ENCODE results near the gene SLC6A3.

Gene SLC6A3

GRCh38 chr5:1387059-1387755, 58.0 kb downstream of the SLC6A3 start:
- TF ChIP-seq POLR2A (IDR thresholded peaks at IDR 0.05; ENCODE audit: low read depth, low read length): no peak
- FAIRE-seq (no peak), DNase-seq (ENCODE audit: insufficient read length, low spot score) (no peak)

GRCh38 chr5:1386274-1386717, 58.9 kb downstream of the SLC6A3 start:
- no peak for FAIRE-seq
- DNase-seq (ENCODE audit: insufficient read length, low spot score): peak; percentile 72
- no peak for TF ChIP-seq POLR2A (IDR thresholded peaks at IDR 0.05; ENCODE audit: low read depth, low read length)

DNA sequence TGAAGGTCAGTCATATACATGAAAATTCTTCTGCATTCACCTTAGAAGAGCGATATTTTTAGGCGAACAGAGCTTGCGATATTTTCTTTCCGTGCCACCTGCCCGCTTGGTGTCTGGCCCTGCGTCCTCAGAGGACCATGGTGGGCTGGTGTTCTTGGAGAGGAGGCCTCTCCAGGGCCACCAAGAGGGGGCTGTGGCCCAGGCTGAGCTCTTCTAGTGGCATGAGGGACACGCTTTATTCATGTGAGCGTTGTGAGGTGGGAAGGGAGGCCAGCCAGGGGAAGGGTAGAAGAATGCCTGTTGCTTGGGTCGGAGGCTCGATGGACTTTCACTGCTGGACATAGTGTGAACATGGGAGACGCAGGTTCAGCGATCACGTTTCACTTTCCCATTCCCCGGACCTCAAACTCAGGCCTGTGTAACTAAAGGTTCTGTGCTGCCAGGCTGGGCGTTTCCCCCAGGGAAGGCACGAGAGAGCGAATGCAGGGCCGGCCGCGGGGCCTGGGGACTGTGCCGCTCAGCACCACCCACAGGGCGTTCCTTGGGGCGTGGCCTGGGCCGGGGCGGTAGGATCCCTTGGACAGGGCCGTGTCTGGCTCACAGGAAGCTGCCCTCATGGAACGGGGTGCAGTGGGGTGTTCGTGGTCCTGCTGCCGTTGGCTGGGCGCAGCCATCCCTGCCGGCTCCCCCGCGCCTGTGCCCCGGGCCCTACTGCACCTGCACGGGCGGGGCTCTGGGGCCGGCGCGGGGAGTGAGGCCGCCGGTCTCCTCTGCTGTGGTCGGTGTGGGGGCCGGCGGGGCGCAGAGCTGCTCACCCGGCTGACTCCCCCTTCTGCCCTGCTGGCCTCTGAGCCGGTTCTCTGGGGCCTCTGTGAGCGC, 59.6 kb downstream of the SLC6A3 start:
- TF ChIP-seq POLR2A (IDR thresholded peaks at IDR 0.05; ENCODE audit: low read depth, low read length): peak; percentile 31; the same call in 1 of the 2 replicates
- DNase-seq (ENCODE audit: insufficient read length, low spot score): peak; percentile 97
- no peak for FAIRE-seq

DNA sequence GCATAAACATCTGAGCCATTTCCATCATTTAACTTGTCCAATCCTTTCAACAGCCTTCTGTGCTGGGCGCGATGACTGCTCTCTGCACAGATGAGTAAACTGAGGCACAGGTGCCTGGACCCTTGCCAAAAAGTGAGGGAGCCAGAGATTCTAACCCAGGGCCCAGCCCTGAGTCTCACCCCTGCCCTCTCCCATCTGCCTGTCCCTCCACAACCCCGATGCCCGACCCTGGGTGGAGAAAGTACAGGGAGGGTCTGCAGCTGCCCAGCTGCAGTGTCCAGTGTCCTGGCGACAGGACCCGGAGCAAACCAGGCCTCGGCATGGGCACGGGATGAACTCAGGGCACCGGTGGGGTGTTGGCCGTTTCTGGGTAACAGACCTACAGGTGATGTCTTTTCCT, 60.7 kb downstream of the SLC6A3 start:
- DNase-seq (ENCODE audit: insufficient read length, low spot score) (no peak), FAIRE-seq (no peak)
- no peak for TF ChIP-seq POLR2A (IDR thresholded peaks at IDR 0.05; ENCODE audit: low read depth, low read length)

GRCh38 chr5:1383886-1384401, 61.3 kb downstream of the SLC6A3 start:
- no peak for FAIRE-seq
- no peak for DNase-seq (ENCODE audit: insufficient read length, low spot score)
- no peak for TF ChIP-seq POLR2A (IDR thresholded peaks at IDR 0.05; ENCODE audit: low read depth, low read length)

- no peak for FAIRE-seq
- no peak for DNase-seq (ENCODE audit: insufficient read length, low spot score)
- no peak for TF ChIP-seq POLR2A (IDR thresholded peaks at IDR 0.05; ENCODE audit: low read depth, low read length)
Observed at GRCh38 chr5:1383344-1383743, 61.9 kb downstream of the SLC6A3 start.

GRCh38 chr5:1382248-1382700, 63.0 kb downstream of the SLC6A3 start:
- DNase-seq (ENCODE audit: insufficient read length, low spot score): no peak
- no peak for TF ChIP-seq POLR2A (IDR thresholded peaks at IDR 0.05; ENCODE audit: low read depth, low read length)
- FAIRE-seq: no peak

DNA sequence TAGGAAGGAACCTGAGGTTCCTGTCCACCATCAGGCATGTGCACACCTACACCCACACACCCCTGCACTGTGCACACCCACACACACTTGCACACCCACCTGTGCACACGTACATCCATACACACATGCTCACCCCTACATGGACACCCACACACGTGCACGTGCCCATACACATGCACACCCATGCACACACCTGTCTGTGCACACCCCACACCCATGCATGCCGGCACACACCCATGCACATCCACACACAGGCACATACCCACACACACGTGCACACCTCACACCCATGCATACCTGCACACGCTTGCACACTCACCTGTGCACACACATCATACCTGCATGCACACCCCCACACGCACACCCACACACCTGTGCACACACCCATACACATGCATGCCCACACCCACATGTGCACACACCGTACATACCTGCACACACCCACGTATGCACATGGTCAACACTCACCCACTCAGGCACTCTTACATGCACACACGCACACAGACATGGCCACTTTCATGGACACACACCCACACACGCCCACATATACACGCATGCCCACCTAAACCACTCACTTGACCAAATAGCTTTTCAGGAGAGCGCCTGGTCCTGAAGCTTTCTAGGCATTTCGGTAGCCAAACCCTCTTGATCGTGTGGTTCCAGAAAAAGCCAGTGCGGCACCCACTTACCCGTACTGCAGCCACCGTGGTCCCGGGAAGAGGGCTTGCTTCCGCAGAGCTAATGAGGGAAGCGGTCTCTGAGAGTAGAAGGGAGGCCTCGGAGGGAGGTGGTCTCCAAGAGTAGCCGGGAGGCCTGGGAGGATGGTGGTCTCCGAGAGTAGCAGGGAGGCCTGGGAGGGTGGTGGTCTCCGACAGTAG, 63.6 kb downstream of the SLC6A3 start:
- no peak for FAIRE-seq
- DNase-seq (ENCODE audit: insufficient read length, low spot score): no peak
- no peak for TF ChIP-seq POLR2A (IDR thresholded peaks at IDR 0.05; ENCODE audit: low read depth, low read length)

DNA sequence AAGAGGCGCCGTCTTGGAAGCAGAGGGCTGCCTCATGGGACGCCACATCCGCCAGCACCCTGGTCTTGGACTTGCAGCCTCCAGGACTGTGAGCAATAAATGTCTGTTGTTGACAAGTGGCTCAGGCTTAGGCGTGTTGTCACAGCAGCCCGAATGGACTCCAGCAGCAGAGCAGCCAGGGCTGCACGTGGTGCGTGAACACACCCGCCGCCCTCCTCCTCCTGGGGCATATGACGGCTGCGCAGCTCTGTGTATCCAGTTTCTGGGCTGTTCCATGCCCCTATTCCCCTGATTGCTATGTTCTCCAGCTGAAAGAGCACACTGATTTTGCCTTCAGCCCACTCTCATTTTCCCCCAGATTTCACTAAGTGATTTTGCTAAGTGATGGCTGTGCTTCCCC, 64.3 kb downstream of the SLC6A3 start:
- no peak for FAIRE-seq
- TF ChIP-seq POLR2A (IDR thresholded peaks at IDR 0.05; ENCODE audit: low read depth, low read length): no peak
- DNase-seq (ENCODE audit: insufficient read length, low spot score): no peak

DNA sequence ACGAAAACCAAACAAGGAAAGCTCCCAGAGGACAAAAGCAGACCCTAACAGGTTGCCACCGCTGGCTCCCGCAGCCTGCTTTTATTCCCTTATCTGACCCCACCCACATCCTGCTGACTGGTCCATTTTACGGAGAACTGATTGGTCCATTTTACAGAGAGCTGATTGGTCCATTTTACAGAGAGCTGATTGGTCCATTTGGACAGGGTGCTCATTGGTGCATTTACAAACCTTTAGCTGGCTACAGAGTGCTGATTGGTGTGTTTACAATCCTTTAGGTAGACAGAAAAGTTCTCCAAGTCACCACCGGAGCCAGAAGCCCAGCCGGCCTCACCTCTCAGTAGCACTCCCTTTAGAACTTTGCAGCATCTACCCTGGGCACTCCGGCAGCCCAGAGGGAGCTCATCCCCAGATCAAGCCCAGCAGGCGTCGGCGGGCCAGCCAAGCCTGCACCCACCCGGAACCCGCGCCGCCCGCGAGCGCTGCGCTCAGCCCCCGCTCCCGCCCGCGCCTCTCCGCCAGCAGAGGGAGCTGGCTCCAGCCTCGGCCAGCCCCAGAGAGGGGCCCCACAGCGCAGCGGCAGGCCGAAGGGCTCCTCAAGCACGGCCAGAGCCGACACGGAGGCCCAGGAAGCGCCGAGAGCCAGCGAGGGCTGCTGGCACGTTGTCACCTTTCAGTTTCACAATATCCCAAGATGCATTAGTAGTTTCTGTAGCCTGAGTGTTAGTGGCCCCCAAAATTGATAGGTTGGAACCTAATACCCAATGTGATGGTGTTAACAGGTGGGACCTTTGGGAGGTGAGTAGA, 65.0 kb downstream of the SLC6A3 start:
- TF ChIP-seq POLR2A (IDR thresholded peaks at IDR 0.05; ENCODE audit: low read depth, low read length): no peak
- no peak for DNase-seq (ENCODE audit: insufficient read length, low spot score)
- FAIRE-seq: no peak

DNA sequence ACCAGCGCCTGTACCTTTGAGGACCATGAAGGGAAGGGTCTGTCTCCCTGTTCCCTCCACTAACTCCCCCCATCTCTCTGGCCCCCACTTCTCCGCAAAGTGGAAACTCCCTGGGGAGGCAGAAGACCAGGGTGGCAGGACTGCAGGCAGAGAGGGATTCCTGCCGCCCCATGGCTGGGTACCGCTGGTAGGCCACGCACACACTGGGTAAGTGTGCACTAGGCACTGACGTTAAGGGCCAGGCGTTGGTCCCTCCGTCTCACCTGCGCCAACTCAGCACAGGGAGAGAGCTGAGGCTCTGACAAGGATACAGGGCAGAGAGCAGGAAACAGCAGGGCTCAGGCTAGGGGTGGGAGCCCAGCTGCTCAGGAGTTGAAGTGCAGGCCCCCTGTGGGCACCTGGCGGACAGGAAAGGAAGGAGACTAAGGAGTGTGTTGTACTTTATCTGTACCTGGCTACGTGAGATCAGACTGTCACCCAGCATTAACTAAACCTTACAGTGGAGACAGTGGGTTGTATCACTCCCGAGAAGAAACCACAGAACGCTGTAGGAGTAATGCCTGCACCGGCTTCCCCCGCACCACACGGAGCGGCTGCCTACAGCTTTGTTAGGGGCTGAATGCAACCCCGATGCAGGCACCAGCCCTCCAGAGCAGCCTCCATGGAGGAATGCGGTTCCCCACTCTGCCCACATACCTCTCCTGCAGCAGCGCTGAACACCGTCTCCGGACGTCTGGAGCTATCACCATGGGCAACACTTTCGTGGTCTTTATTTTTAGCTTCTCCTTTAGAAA, 66.2 kb downstream of the SLC6A3 start:
- no peak for TF ChIP-seq POLR2A (IDR thresholded peaks at IDR 0.05; ENCODE audit: low read depth, low read length)
- FAIRE-seq: no peak
- DNase-seq (ENCODE audit: insufficient read length, low spot score): no peak

DNA sequence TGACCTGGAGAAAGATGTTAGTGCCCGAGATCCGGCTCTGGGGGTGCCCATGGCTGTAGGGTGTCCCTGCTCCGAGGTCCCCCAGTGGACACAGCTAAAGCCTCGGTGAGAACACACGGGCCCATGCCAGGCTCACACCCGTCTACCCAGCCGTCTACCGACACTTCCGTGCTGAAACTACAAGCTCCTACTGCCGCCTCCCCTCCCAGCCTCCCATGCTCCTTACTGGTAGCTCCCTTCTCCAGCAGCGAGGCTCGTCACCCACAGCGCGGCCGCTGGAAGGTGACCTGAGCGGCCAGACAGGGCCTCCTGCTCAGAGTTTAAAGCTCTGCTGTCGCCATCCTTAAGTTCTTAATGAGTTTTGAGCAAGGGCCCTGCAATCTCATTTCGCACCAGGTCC, 67.1 kb downstream of the SLC6A3 start:
- FAIRE-seq (no peak), DNase-seq (ENCODE audit: insufficient read length, low spot score) (no peak)
- no peak for TF ChIP-seq POLR2A (IDR thresholded peaks at IDR 0.05; ENCODE audit: low read depth, low read length)
